K562 (cell line): ENCODE measurements around the gene HSPA8. TPM values are rescaled to one million over a fixed set of nuclear protein-coding genes. Genes with fewer than 3 reads are reported as not detected.
A peak's percentile ranks its signal among the peaks of the same experiment; 100 is the strongest.

Experiments
- ATAC-seq: fragments of 200-7000 bp; cut with Tn5 transposase; 3 replicates; pipeline ENCODE4 v1.9.1; 2020; ENCODE audit warnings: moderate library complexity
- BruUV-seq: library from RNA; stranded (reverse); fragments of 400-500 nt; replicated peaks from 2 replicates; lab custom pipeline; 2021; lab: Mats Ljungman, UMichigan
- CTCF ChIA-PET: fragments of 300-600 bp; formaldehyde crosslinking; extraction: SDS; loops from one replicate; lab custom pipeline; 2021; ENCODE audit warnings: low intra/inter-chr PET ratio; lab: Yijun Ruan, JAX
- POLR2A ChIA-PET: fragments of 300-600, 350-650 bp; sonication (Branson Sonifier 250); formaldehyde crosslinking; extraction: SDS; loops from one replicate; lab custom pipeline; 2021; ENCODE audit warnings: antibody characterized with exemption, inconsistent platforms; lab: Yijun Ruan, JAX
- DNase-seq, 4 experiments: peaks; one replicate each; pipeline versions ENCODE4 v3.0.0 to v3.0.0-alpha.2; 2011 to 2018; ENCODE audit warnings: low spot score in 3 of 4, mixed read lengths in 3 of 4; ENCODE audit errors: extremely low read depth in 1 of 4
- FAIRE-seq: peaks from 2 replicates; lab custom pipeline; 2011; peaks lifted over from hg19 to GRCh38; lab: Jason Lieb, UNC
- H2AFZ ChIP-seq: 2 replicates; pipeline ENCODE4 v1.6.0; 2011; ENCODE audit warnings: low read depth, low read length, control low read depth, inconsistent platforms
- H3K27ac ChIP-seq: fragments of 200-600 bp; 3 replicates; pipeline ENCODE4 v1.8.0; 2011; ENCODE audit warnings: low read depth, mild to moderate bottlenecking, control low read depth, inconsistent platforms, low read length, moderate library complexity, mixed read lengths; ENCODE audit errors: extremely low read depth
- H3K27me3 ChIP-seq, 2 experiments: fragments of 300-600 bp in 1 of 2; 2 replicates in 1 of 2; 3 replicates in 1 of 2; pipeline versions ENCODE4 v1.6.0 to v1.8.0; 2011; ENCODE audit warnings: inconsistent platforms in 2 of 2, low read length in 2 of 2, mild to moderate bottlenecking in 1 of 2, mixed read lengths in 1 of 2, moderate library complexity in 1 of 2; ENCODE audit not compliant: control insufficient read depth in 2 of 2, insufficient read depth in 2 of 2
- H3K36me3 ChIP-seq: fragments of 300-600 bp; 3 replicates; pipeline ENCODE4 v1.8.0; 2011; ENCODE audit warnings: mild to moderate bottlenecking, low read length, inconsistent platforms; ENCODE audit not compliant: control insufficient read depth, insufficient read depth
- H3K4me1 ChIP-seq, 2 experiments: fragments of 200-600 bp in 1 of 2; replicated peaks in 1 of 2; 2 replicates in 1 of 2; 3 replicates in 1 of 2; pipeline versions ENCODE4 v1.5.1 to v1.8.0; 2011; ENCODE audit warnings: inconsistent platforms in 2 of 2, low read length in 2 of 2, mild to moderate bottlenecking in 1 of 2, mixed read lengths in 1 of 2, moderate library complexity in 1 of 2; ENCODE audit not compliant: control insufficient read depth in 2 of 2, insufficient read depth in 2 of 2
- H3K4me2 ChIP-seq: 2 replicates; pipeline ENCODE4 v1.6.1; 2011; ENCODE audit warnings: low read length, control low read depth, inconsistent platforms, mixed read lengths; ENCODE audit not compliant: insufficient read depth
- H3K4me3 ChIP-seq: fragments of 200-600 bp; sonication (generic), shearing (Covaris generic); 2 replicates; pipeline ENCODE4 v1.5.1; 2016; ENCODE audit warnings: control low read depth, inconsistent platforms
- H3K79me2 ChIP-seq: fragments of 200-600 bp; 3 replicates; pipeline ENCODE4 v1.8.0; 2011; ENCODE audit warnings: low read length, inconsistent platforms; ENCODE audit not compliant: control insufficient read depth, insufficient read depth
- H3K9ac ChIP-seq, 2 experiments: 2 replicates each; pipeline versions ENCODE4 v1.6.0 to v1.6.1; 2011; ENCODE audit warnings: low read depth in 2 of 2, low read length in 2 of 2, control low read depth in 1 of 2, inconsistent platforms in 1 of 2, mild to moderate bottlenecking in 1 of 2, mixed read lengths in 1 of 2; ENCODE audit not compliant: insufficient read depth in 1 of 2
- H3K9me1 ChIP-seq: one replicate; pipeline ENCODE4 v1.6.0; 2011; ENCODE audit warnings: inconsistent platforms, mild to moderate bottlenecking, low read length, moderate library complexity; ENCODE audit not compliant: control insufficient read depth, insufficient read depth
- H3K9me3 ChIP-seq: replicated peaks from 2 replicates; pipeline ENCODE4 v1.5.1; 2011; ENCODE audit warnings: low read depth, low read length, inconsistent platforms; ENCODE audit not compliant: control insufficient read depth, insufficient read depth
- H4K20me1 ChIP-seq: replicated peaks from 2 replicates; pipeline ENCODE4 v1.6.1; 2011; ENCODE audit warnings: low read length, inconsistent platforms, mixed read lengths; ENCODE audit not compliant: control insufficient read depth, insufficient read depth
- ATF3 ChIP-seq, 2 experiments: fragments of 450-650 bp in 1 of 2; sonication (generic) in 1 of 2; formaldehyde crosslinking in 1 of 2; IDR thresholded peaks in 1 of 2; conservative IDR thresholded peaks in 1 of 2; 2 replicates each; pipeline versions ENCODE4 v1.6.1 to v1.8.1; 2016 to 2023; ENCODE audit warnings: mild to moderate bottlenecking in 2 of 2, moderate library complexity in 2 of 2, inconsistent platforms in 1 of 2, missing genetic modification reagents in 1 of 2
- CCAR2 ChIP-seq: fragments of 200-400 bp; formaldehyde crosslinking; IDR thresholded peaks from 2 replicates; pipeline ENCODE4 v1.6.1; 2017; ENCODE audit warnings: mild to moderate bottlenecking, low read depth, low read length
- FOS ChIP-seq: IDR thresholded peaks from 3 replicates; pipeline ENCODE4 v1.6.1; 2011; ENCODE audit not compliant: insufficient read length; ENCODE audit errors: extremely low read depth
- HSF4 ChIP-seq: fragments of 250-450 bp; sonication (Bioruptor Pico); IDR thresholded peaks from 2 replicates; pipeline ENCODE4 v2.1.2; 2022; ENCODE audit warnings: mild to moderate bottlenecking, moderate library complexity, borderline replicate concordance
- REST ChIP-seq, 2 experiments: fragments of 450-650 bp; formaldehyde crosslinking in 1 of 2; IDR thresholded peaks; 2 replicates each; pipeline versions ENCODE4 v1.4.0 to v1.6.1; 2014 to 2020; ENCODE audit warnings: mild to moderate bottlenecking in 2 of 2, borderline replicate concordance in 1 of 2, low read depth in 1 of 2
- SMC3 ChIP-seq: conservative IDR thresholded peaks from 2 replicates; pipeline ENCODE4 v1.6.1; 2011; ENCODE audit warnings: low read depth, low read length, improper control_type of control experiment; ENCODE audit not compliant: insufficient read depth
- SRF ChIP-seq, 2 experiments: fragments of 250-450, 450-650 bp in 1 of 2; sonication (Bioruptor Pico) in 1 of 2; sonication (generic) in 1 of 2; formaldehyde crosslinking; IDR thresholded peaks; 2 replicates each; pipeline versions ENCODE4 v1.5.0 to v1.5.1; 2020 to 2022; ENCODE audit warnings: mild to moderate bottlenecking in 1 of 2, missing genetic modification reagents in 1 of 2
- WGBS: fragments of 100-300 bp; shearing (Covaris generic); methylation state at CpG from one replicate; pipeline ENCODE4 v1.1.6; 2016; ENCODE audit warnings: low coverage, mixed read lengths; ENCODE audit not compliant: insufficient coverage; ENCODE audit errors: missing lambda C conversion rate; 5-methylcytosine and 5-hydroxymethylcytosine counted together
- in situ Hi-C: fragments of 300-500 bp; cut with MboI; formaldehyde crosslinking; loops from 4 replicates; pipeline ENCODE4 v1.15.0; 2018; ENCODE audit warnings: inconsistent platforms, mixed read lengths
- intact Hi-C: fragments of 100-400 bp; cut with micrococcal nuclease; formaldehyde crosslinking; loops from 2 replicates; pipeline ENCODE4 v1.14.2; 2022
- polyA plus RNA-seq, 8 experiments: library from polyadenylated mRNA; depleted of rRNA in 4 of 8; stranded (reverse) in 5 of 8; unstranded in 3 of 8; fragments of >200 nt; fragmentation: Nextera tagmentation in 2 of 8; fragmentation: Illumina TruSeq in 1 of 8; extraction: Ambion mirVana in 2 of 8; extraction: Trizol in 1 of 8; gene quantifications; 2 replicates each; pipeline versions ENCODE4 v1.2.1 to v1.2.3, GENCODE V29; 2011 to 2014; ENCODE audit warnings: inconsistent platforms in 1 of 8, missing spikeins in 1 of 8
- total RNA-seq, 7 experiments: library from RNA; depleted of rRNA in 6 of 7; stranded (reverse); fragments of >200 nt in 6 of 7; fragmentation: Illumina TruSeq in 2 of 7; extraction: Trizol in 2 of 7; gene quantifications; 2 replicates each; pipeline versions ENCODE4 v1.2.1 to v1.2.3, GENCODE V29; 2011 to 2021; ENCODE audit warnings: low replicate concordance in 1 of 7

HSPA8 gene
- total and polyA plus RNA-seq, 9 of the 15 experiments (the other 6 are each of a cell fraction or from before 2014, with no cell fraction given), result 1,250 to 3,966 (median 2,773) TPM

- TF ChIP-seq HSF4 (CRISPR knock-in tag) (no peak), FOS (no peak)
- TF ChIP-seq, all 486 proteins: peak for 74
Measured at GRCh38 chr11:123061403-123062157, at the start of gene HSPA8 (continued).

GRCh38 chr11:123111465-123111864 lies 49.5 kb upstream of the HSPA8 start:
- Histone ChIP-seq H3K4me1 (no peaks in the 10 kb centered on the region; a peak in 1 of 5 replicates), H3K9me1 (no peaks in the 10 kb centered on the region), H3K79me2 (no peaks in the 10 kb centered on the region), H3K4me3 (no peak overlapping the region), H3K36me3 (no peaks in the 10 kb centered on the region), H2AFZ (no peak overlapping the region), H3K4me2 (no peak overlapping the region), H3K27ac (no peak overlapping the region), H3K9me3 (no peaks in the 10 kb centered on the region; the same call in 1 of the 2 replicates), H4K20me1 (no peaks in the 10 kb centered on the region), H3K9ac (no peak overlapping the region), H3K27me3 (peaks cover 21 to 30% of the 10 kb centered on the region in 2 experiments; a peak in 3 of 5 replicates)
- 18% methylated on average over 4 of the region's 4 CpGs for WGBS
- DNase-seq (peak; percentile 39 to 58 (median 58)), ATAC-seq (peak; percentile 90), FAIRE-seq (peak; percentile 89)
- CTCF ChIA-PET, result interaction anchor here (1.0 to 2.7 kb wide), 3 partner anchors 136 to 150 kb away, joined by 3 to 13 read pairs (median 3); no protein-coding TSS in a partner anchor
- POLR2A ChIA-PET, result interaction anchor here (1.2 kb wide), 1 partner anchor 136 kb away, joined by 4 read pairs; no protein-coding TSS in a partner anchor
- intact Hi-C loops, result loop anchor here (1.0 to 5.0 kb wide), 3 partner anchors 136 to 367 kb away; no protein-coding TSS in a partner anchor
- in situ Hi-C loops, result loop anchor here (25.0 kb wide), 1 partner anchor 376 kb away; no protein-coding TSS in a partner anchor
- no TSS peak for BruUV-seq
- TF ChIP-seq REST (IDR thresholded peaks at IDR 0.05; ENCODE audit: borderline replicate concordance) (peak; percentile 59; the same call in 1 of the 2 replicates), REST (CRISPR knock-in tag; IDR thresholded peaks at IDR 0.05; ENCODE audit: low read depth) (no peak), CCAR2 (no peak), SRF (CRISPR knock-in tag; IDR thresholded peaks at IDR 0.05) (no peak), SMC3 (peak; percentile 64), ATF3 (IDR thresholded peaks at IDR 0.05) (no peak), ATF3 (CRISPR knock-in tag; conservative IDR thresholded peaks at IDR 0.05) (no peak)
